GM12875 (cell line): Measurements from ENCODE around the gene PRIM1.

ENCODE experiments used
- H3K4me3 ChIP-seq: one replicate; pipeline ENCODE4 v1.5.1; 2011; ENCODE audit warnings: low read depth, low read length, control low read depth
- CTCF ChIP-seq: IDR thresholded peaks from 2 replicates; pipeline ENCODE4 v1.5.1; 2011; ENCODE audit warnings: low read depth, mild to moderate bottlenecking, control low read depth, inconsistent platforms, low read length, moderate library complexity, borderline replicate concordance; ENCODE audit not compliant: insufficient read depth

The PRIM1 gene

GRCh38 chr12:56721216-56721615 lies 30.9 kb downstream of the PRIM1 start:
- no peak overlapping the region for H3K4me3 ChIP-seq
- no peak for TF ChIP-seq CTCF

- no peak overlapping the region for H3K4me3 ChIP-seq
- TF ChIP-seq CTCF: no peak
Observed at GRCh38 chr12:56720731-56721151, 31.4 kb downstream of the PRIM1 start.

DNA sequence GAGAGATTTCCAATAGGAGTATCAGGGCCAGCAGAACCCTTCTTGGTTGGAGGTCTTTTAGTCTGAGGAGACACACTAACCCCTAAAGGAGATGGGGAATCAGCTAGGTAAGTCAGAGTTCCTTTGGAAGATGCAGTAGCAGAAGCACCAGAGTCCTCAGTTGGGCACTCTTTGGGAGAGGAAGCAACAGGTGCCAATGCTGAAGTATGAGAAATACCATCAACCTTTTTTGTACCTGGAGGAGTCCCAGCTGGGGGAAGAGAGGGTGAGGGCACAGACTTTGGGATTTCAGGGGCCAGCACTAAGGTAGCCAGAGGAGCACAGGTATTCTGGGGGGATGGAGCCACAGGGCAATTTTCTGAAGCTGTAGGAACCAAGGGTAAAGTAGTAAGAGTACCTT lies 33.1 kb downstream of the PRIM1 start:
- no peak overlapping the region for H3K4me3 ChIP-seq
- no peak for TF ChIP-seq CTCF

DNA sequence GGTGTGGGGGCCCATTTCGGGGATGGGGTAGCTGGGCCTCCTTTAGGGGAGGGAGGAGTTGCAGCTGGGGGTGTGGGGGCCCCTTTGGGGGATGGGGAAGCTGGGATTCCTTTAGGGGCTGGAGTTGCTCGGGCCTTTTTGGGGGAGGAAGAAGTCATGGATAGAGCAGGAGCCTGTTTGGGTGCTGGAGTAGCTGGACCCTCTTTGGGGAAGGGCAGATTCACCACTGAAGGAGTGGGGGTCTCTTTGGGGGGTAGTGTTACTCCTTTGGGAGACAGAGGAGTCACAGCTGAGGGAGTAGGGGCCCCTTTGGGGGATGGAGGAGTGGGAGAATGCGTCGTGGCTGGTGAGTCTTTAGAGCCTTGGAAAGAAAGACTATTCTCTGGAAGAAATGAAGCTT lies 33.5 kb downstream of the PRIM1 start:
- TF ChIP-seq CTCF: no peak
- no peak overlapping the region for H3K4me3 ChIP-seq

DNA sequence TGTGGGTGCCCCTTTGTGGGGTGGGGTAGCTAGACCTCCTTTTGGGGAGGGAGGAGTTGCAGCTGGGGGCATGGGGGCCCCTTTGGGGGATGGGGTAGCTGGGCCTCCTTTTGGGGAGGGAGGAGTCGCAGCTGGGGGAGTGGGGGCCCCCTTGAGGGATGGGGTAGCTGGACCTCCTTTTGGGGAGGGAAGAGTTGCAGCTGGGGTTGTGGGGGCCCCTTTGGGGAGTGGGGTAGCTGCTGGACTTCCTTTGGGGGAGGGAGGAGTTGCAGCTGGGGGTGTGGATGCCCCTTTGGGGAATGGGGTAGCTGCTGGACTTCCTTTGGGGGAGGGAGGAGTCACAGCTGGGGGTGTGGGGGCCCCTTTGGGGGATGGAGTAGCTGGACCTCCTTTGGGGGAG lies 34.0 kb downstream of the PRIM1 start:
- H3K4me3 ChIP-seq: no peak overlapping the region
- no peak for TF ChIP-seq CTCF

- TF ChIP-seq CTCF: no peak
- no peak overlapping the region for H3K4me3 ChIP-seq
Observed at GRCh38 chr12:56716933-56717880, 34.9 kb downstream of the PRIM1 start.

- no peak for TF ChIP-seq CTCF
Observed at GRCh38 chr12:56716458-56716857, 35.7 kb downstream of the PRIM1 start.

More at GRCh38 chr12:56716458-56716857, 35.7 kb downstream of the PRIM1 start:
- H3K4me3 ChIP-seq: no peak overlapping the region
